ENCODE results near the gene C2.

Gene C2

GRCh38 chr6:31963921-31964320, 36.4 kb downstream of the C2 start:
- no peak for TF ChIP-seq CTCF (IDR thresholded peaks at IDR 0.05; ENCODE audit: low read depth, low read length, missing control alignments)

GRCh38 chr6:31965700-31966099, 38.2 kb downstream of the C2 start:
- no peak for TF ChIP-seq CTCF (IDR thresholded peaks at IDR 0.05; ENCODE audit: low read depth, low read length, missing control alignments)
- H3K4me3 ChIP-seq (ENCODE audit: low read depth, low read length), result no peak overlapping the region
- DNase-seq (ENCODE audit: low read depth), result no peak

More at GRCh38 chr6:31963921-31964320, 36.4 kb downstream of the C2 start:
- DNase-seq (ENCODE audit: low read depth), result no peak
- H3K4me3 ChIP-seq (ENCODE audit: low read depth, low read length), result no peak overlapping the region

- DNase-seq (ENCODE audit: low read depth), result no peak
- no peak overlapping the region for H3K4me3 ChIP-seq (ENCODE audit: low read depth, low read length)
- TF ChIP-seq CTCF (IDR thresholded peaks at IDR 0.05; ENCODE audit: low read depth, low read length, missing control alignments), result no peak
Observed at GRCh38 chr6:31966506-31966905, 39.0 kb downstream of the C2 start.

- no peak for DNase-seq (ENCODE audit: low read depth)
- no peak overlapping the region for H3K4me3 ChIP-seq (ENCODE audit: low read depth, low read length)
- no peak for TF ChIP-seq CTCF (IDR thresholded peaks at IDR 0.05; ENCODE audit: low read depth, low read length, missing control alignments)
Observed at GRCh38 chr6:31966997-31967925, 39.7 kb downstream of the C2 start.

- DNase-seq (ENCODE audit: low read depth), result no peak
- no peak for TF ChIP-seq CTCF (IDR thresholded peaks at IDR 0.05; ENCODE audit: low read depth, low read length, missing control alignments)
- no peak overlapping the region for H3K4me3 ChIP-seq (ENCODE audit: low read depth, low read length)
Observed at GRCh38 chr6:31967926-31968320, 40.4 kb downstream of the C2 start.

- no peak for TF ChIP-seq CTCF (IDR thresholded peaks at IDR 0.05; ENCODE audit: low read depth, low read length, missing control alignments)
- DNase-seq (ENCODE audit: low read depth), result no peak
- H3K4me3 ChIP-seq (ENCODE audit: low read depth, low read length), result no peak overlapping the region
Observed at GRCh38 chr6:31968326-31968725, 40.8 kb downstream of the C2 start.

All from GM12864 (cell line).